RWPE1 (cell line): ENCODE measurements around the gene AUNIP.

Source experiments
- CTCF ChIA-PET: fragments of 350-600 bp; sonication (Branson Sonifier 250); formaldehyde crosslinking; extraction: SDS; loops from one replicate; lab custom pipeline; 2021; lab: Yijun Ruan, JAX
- POLR2A ChIA-PET: fragments of 400-600 bp; formaldehyde crosslinking; extraction: SDS; loops from one replicate; lab custom pipeline; 2020; ENCODE audit warnings: antibody characterized with exemption; ENCODE audit not compliant: low non-redundant PET; lab: Yijun Ruan, JAX
- DNase-seq: peaks from one replicate; pipeline ENCODE4 v3.0.0; 2012; ENCODE audit warnings: low spot score
- H3K27ac ChIP-seq: fragments of 450-650 bp; 2 replicates; pipeline ENCODE4 v1.5.1; 2017
- TF ChIP-seq, protein P1 (sequence below): fragments of 450-650 bp; conservative IDR thresholded peaks from 2 replicates; pipeline ENCODE4 v1.5.1; 2017; ENCODE audit warnings: low read depth, mild to moderate bottlenecking

AUNIP gene

DNA sequence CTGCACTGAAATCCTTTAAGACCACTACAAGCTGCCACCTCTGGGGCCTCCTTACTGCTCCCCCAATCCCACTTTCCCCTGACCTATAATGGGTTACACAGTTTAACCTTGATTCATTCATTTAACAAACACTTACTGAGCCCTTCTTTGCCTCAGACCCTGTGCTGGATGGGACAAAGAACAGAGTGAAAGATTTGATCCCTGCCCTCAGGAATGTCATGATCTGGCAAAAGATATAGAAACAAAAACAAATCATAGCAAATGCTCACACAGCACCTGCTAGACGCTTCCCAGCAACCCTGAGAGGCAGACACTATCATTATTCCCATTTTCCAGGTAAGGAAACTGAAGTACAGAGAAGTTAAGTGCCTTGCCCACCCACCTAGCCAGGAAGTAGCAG is 7.0 kb upstream of the AUNIP start:
- 0 out of 2 replicates have a peak overlapping the region, but pooled peaks have one; percentile 7 for H3K27ac ChIP-seq
- DNase-seq, result no peak
- POLR2A ChIA-PET, result no interaction called here
- CTCF ChIA-PET, result no interaction called here
- TF ChIP-seq, protein P1, sequence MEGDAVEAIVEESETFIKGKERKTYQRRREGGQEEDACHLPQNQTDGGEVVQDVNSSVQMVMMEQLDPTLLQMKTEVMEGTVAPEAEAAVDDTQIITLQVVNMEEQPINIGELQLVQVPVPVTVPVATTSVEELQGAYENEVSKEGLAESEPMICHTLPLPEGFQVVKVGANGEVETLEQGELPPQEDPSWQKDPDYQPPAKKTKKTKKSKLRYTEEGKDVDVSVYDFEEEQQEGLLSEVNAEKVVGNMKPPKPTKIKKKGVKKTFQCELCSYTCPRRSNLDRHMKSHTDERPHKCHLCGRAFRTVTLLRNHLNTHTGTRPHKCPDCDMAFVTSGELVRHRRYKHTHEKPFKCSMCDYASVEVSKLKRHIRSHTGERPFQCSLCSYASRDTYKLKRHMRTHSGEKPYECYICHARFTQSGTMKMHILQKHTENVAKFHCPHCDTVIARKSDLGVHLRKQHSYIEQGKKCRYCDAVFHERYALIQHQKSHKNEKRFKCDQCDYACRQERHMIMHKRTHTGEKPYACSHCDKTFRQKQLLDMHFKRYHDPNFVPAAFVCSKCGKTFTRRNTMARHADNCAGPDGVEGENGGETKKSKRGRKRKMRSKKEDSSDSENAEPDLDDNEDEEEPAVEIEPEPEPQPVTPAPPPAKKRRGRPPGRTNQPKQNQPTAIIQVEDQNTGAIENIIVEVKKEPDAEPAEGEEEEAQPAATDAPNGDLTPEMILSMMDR, result no peak

DNA sequence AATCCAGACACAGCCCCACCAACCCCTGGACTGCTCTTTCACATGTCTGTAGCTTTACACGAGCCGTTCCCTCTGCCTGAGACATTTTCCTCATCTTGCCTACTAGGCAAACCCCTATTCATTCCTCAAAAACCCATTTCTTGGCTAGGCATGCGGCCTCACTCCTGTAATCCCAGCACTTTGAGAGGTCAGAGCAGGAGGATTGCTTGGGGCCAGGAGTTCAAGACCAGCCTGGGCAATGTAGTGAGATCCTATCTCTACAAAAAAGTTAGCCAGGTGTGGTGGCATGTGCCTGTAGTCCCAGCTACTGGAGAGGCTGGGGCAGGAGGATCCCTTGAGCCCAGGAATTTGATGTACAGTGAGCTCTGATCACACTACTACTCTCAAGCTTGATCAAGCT is 5.2 kb upstream of the AUNIP start:
- ChIA-PET CTCF (no interaction called here), POLR2A (no interaction called here)
- TF ChIP-seq, protein P1, result no peak
- DNase-seq, result no peak
- H3K27ac ChIP-seq, result no peak overlapping the region

DNA sequence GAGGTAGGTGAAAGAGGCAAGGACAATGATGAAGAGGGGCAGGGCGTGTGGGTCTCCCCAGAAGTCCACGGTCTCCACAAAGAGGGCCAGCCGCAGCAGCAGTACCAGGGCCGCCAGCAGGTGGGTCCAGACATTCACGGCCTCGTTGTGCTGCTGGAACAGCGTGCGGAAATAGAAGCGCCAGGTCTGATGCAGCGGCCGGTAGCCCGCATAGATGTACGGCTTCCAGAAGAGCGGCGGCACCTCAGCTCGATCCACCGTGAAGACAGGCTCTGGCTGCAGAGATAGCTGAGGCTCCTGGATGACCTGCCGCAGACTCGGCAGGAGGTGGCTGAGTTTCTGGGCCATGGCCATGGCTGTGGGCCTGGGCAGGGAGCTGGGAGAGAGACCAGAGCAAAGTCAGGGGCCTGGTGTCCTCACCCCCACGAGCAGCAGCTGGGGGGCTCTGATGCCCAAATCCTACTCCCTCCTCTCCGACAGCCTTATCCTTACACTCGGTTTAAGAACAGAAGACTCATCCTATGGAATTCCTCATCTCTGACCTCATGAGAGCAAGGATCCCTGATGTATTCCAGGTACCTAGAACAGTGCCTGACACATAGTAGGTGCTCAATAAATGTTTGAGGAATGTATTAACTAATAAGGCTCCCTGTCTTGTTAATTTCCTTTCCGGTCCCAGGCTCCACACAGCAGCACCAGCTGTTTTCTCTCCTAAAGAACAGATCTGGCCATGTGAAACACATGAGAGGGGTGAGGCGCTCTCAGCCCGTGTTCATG is 4.4 kb upstream of the AUNIP start:
- H3K27ac ChIP-seq, result peak overlapping the region; percentile 62
- ChIA-PET POLR2A (no interaction called here), CTCF (no interaction called here)
- DNase-seq, result no peak
- TF ChIP-seq, protein P1, result no peak

DNA sequence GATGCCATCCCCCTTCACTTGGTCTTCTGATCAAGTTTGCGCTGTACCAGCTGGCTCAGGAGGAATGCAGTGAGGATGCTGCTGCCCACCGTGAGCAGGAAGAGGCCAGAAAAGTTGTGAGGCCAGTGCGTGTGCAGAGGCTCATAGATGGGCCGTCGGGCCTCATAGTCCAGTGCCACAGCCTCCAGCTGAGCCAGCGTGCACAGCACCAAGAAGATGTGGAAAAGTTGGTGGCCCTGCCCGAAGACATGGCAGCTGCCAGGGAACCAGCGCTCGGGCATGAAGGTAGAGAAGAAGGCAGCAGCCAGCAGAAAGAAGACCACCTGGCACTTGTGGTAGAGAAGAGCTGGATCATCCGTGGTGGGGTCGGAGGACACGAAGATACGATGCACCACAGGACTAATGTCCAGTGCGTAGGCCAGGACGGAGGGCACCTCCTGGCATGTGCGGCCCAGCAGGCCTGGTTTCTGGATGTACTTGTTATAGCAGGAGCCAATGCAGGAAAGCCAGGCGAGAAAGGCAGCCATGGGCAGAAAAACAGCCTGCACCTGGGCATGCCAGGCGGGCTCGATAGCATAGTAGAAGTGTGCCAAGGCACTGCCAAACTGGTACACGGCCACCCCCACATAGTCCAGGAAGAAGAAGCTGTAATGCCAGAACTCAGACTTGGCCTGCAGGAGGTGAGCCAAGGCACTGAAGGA is 3.7 kb upstream of the AUNIP start:
- ChIA-PET CTCF (no interaction called here), POLR2A (no interaction called here)
- H3K27ac ChIP-seq, result peak overlapping the region; percentile 62
- no peak for DNase-seq
- TF ChIP-seq, protein P1, result no peak

DNA sequence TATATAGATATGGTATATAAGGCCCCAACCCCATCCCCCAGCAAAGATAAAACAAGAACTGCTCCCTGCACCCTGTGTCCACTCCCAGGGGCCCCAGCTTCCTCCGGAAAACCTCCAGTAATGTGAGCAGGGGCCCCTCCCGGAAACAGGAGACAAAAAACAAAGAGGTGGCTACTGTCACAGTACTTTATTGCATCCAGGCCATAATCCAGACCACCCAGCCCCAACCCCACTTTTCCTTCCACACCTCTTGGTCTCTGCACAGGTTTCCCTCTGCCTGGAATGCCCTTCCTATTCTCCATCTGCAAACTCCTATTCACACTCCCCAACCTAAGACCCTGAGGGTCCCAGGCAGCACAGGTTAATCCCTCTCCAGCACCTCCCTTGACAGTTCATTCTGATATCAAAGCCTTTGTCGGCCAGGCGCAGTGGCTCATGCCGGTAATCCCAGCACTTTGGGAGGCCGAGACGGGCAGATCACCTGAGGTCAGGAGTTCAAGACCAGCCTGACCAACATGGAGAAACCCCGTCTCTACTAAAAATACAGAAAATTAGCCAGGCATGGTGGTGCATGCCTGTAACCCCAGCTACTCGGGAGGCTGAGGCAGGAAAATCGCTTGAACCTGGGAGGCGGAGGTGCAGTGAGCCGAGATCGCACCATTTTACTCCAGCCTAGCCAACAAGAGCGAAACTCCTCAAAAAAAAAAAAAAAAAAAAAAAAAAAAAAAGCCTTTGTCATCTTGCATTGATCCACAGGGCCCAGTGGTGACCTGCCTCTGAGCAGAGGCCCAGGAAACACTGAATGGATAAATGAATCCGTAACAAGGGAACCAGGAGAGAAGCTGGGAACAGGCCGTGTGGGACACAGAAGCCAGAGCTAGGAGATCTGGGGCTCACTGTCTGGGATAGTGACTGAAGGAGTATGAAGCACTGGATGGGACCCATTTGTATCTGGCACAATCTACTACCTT is 2.3 kb upstream of the AUNIP start:
- H3K27ac ChIP-seq, result peak overlapping the region; percentile 62
- CTCF ChIA-PET, result interaction anchor here (0.7 kb wide), 2 partner anchors 14 to 737 kb away, joined by 3 to 9 read pairs; partner anchors contain the start of gene PAQR7
- POLR2A ChIA-PET, result interaction anchor here (0.7 kb wide), 1 partner anchor 23 kb away, joined by 5 read pairs; no protein-coding TSS in a partner anchor
- TF ChIP-seq, protein P1, result no peak
- no peak for DNase-seq

DNA sequence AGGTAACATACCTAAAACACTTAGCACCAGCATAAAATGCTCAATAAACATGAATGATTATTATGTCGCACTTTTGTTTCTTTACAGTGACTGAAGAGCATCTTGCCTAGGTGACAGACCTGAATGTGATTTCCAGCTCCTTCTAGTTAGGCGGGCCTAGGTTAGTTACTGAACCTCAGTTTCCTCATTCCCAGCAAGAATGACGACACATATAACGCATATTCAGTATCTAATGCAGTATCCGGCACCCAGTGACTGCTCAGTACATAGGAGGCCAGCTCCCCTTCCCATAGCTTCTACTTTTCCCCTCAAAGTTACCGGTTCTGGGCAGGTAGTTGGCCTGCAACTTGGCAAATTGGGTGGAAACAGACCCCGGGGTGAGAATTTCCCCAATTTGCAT is 763 bp downstream of the AUNIP start:
- no peak for DNase-seq
- ChIA-PET POLR2A (interaction anchor here (0.7 kb wide), 1 partner anchor 16 kb away, joined by 3 read pairs; no protein-coding TSS in a partner anchor), CTCF (no interaction called here)
- H3K27ac ChIP-seq, result peak overlapping the region; percentile 82
- TF ChIP-seq, protein P1, result no peak
